H1 (cell line): ENCODE data around the gene DNAJC7. TPM values are rescaled to one million over a fixed set of nuclear protein-coding genes. Genes with fewer than 3 reads are reported as not detected.

Experiments
- CTCF ChIA-PET: fragments of 300-600 bp; sonication (Branson Sonifier 250); formaldehyde crosslinking; loops from one replicate; lab custom pipeline; 2021; ENCODE audit not compliant: partially characterized antibody; lab: Charles Lee
- POLR2A ChIA-PET: fragments of 300-600 bp; sonication (Branson Sonifier 250); formaldehyde crosslinking; loops from one replicate; lab custom pipeline; 2021; ENCODE audit warnings: inconsistent platforms; ENCODE audit not compliant: partially characterized antibody; lab: Charles Lee
- DNase-seq, 2 experiments: peaks; one replicate each; pipeline versions ENCODE4 v3.0.0 to v3.0.0-alpha.2; 2010 to 2022; ENCODE audit warnings: low spot score in 2 of 2, low read depth in 1 of 2, mixed read lengths in 1 of 2
- FAIRE-seq: peaks from 2 replicates; lab custom pipeline; 2011; peaks lifted over from hg19 to GRCh38; lab: Jason Lieb, UNC
- H2AFZ ChIP-seq: 2 replicates; pipeline ENCODE4 v1.8.1; 2012; ENCODE audit warnings: low read length, inconsistent platforms
- H2AK5ac ChIP-seq: 2 replicates; pipeline ENCODE4 v1.6.1; 2013; ENCODE audit warnings: low read depth, low read length
- H2BK120ac ChIP-seq: replicated peaks from 2 replicates; pipeline ENCODE3; 2013; ENCODE audit warnings: low read depth, low read length, inconsistent platforms
- H2BK12ac ChIP-seq: 2 replicates; pipeline ENCODE4 v1.6.1; 2013; ENCODE audit warnings: low read depth, low read length
- H2BK15ac ChIP-seq: 2 replicates; pipeline ENCODE4 v1.6.1; 2013; ENCODE audit warnings: low read length
- H2BK20ac ChIP-seq: 2 replicates; pipeline ENCODE4 v1.6.1; 2013; ENCODE audit warnings: low read length
- H2BK5ac ChIP-seq: 2 replicates; pipeline ENCODE4 v1.6.1; 2013; ENCODE audit warnings: low read depth, low read length
- H3K14ac ChIP-seq: 2 replicates; pipeline ENCODE4 v1.6.1; 2013; ENCODE audit warnings: inconsistent platforms; ENCODE audit not compliant: insufficient read length
- H3K18ac ChIP-seq: 2 replicates; pipeline ENCODE4 v1.6.1; 2013; ENCODE audit warnings: low read length; ENCODE audit errors: extremely low read depth
- H3K23ac ChIP-seq: 2 replicates; pipeline ENCODE4 v1.6.1; 2013; ENCODE audit warnings: inconsistent platforms; ENCODE audit not compliant: insufficient read length
- H3K23me2 ChIP-seq: 2 replicates; pipeline ENCODE4 v1.6.1; 2013; ENCODE audit warnings: low read depth, low read length
- H3K27ac ChIP-seq: 2 replicates; pipeline ENCODE4 v1.6.1; 2011; ENCODE audit warnings: low read depth, low read length, inconsistent platforms
- H3K27me3 ChIP-seq, 4 experiments: replicated peaks in 1 of 4; 1 replicate in 1 of 4; 2 replicates in 3 of 4; pipeline versions ENCODE4 v1.6.1 to v1.8.1; 2011 to 2013; ENCODE audit warnings: low read length in 3 of 4, mild to moderate bottlenecking in 3 of 4, inconsistent platforms in 2 of 4, mixed read lengths in 2 of 4, moderate library complexity in 1 of 4; ENCODE audit not compliant: control insufficient read depth in 3 of 4, insufficient read depth in 3 of 4; ENCODE audit errors: extremely low read depth in 1 of 4
- H3K36me3 ChIP-seq, 4 experiments: 2 replicates each; pipeline versions ENCODE4 v1.6.1 to v1.8.1; 2011 to 2013; ENCODE audit warnings: mild to moderate bottlenecking in 4 of 4, low read length in 3 of 4, moderate library complexity in 2 of 4, control low read depth in 1 of 4, inconsistent platforms in 1 of 4; ENCODE audit not compliant: insufficient read depth in 4 of 4, control insufficient read depth in 2 of 4
- H3K4ac ChIP-seq: replicated peaks from 2 replicates; pipeline ENCODE3; 2013; ENCODE audit warnings: low read length, low read depth, mixed read lengths, inconsistent platforms; ENCODE audit not compliant: insufficient read length
- H3K4me1 ChIP-seq, 4 experiments: replicated peaks in 1 of 4; 1 replicate in 1 of 4; 2 replicates in 3 of 4; pipeline versions ENCODE4 v1.6.1 to v1.8.1; 2011 to 2013; ENCODE audit warnings: low read length in 3 of 4, inconsistent platforms in 2 of 4, mixed read lengths in 1 of 4; ENCODE audit not compliant: insufficient read depth in 4 of 4, control insufficient read depth in 3 of 4
- H3K4me2 ChIP-seq, 2 experiments: 2 replicates each; pipeline versions ENCODE4 v1.6.1 to v1.8.1; 2011 to 2013; ENCODE audit warnings: low read depth in 2 of 2, low read length in 2 of 2, control low read depth in 1 of 2, inconsistent platforms in 1 of 2, mild to moderate bottlenecking in 1 of 2; ENCODE audit not compliant: insufficient read depth in 1 of 2
- H3K4me3 ChIP-seq, 4 experiments: fragments of 200-600, 300-600 bp in 1 of 4; sonication (generic), shearing (Covaris generic), sonication (Bioruptor Twin) in 1 of 4; 2 replicates each; pipeline versions ENCODE4 v1.5.1 to v1.8.1; 2011 to 2016; ENCODE audit warnings: low read length in 4 of 4, low read depth in 3 of 4, control low read depth in 2 of 4, inconsistent platforms in 2 of 4, mild to moderate bottlenecking in 2 of 4, mixed read lengths in 1 of 4, moderate library complexity in 1 of 4; ENCODE audit not compliant: insufficient read depth in 2 of 4; ENCODE audit errors: extremely low read depth in 1 of 4
- H3K56ac ChIP-seq: replicated peaks from 2 replicates; pipeline ENCODE3; 2013; ENCODE audit warnings: low read depth, mild to moderate bottlenecking, mixed read lengths, low read length, inconsistent platforms; ENCODE audit not compliant: insufficient read length
- H3K79me1 ChIP-seq: 2 replicates; pipeline ENCODE4 v1.6.1; 2013; ENCODE audit warnings: low read depth, low read length, control low read depth
- H3K79me2 ChIP-seq, 2 experiments: 2 replicates each; pipeline versions ENCODE4 v1.6.1 to v1.8.1; 2012 to 2013; ENCODE audit warnings: low read length in 2 of 2, mild to moderate bottlenecking in 2 of 2, inconsistent platforms in 1 of 2; ENCODE audit not compliant: insufficient read depth in 2 of 2, control insufficient read depth in 1 of 2
- H3K9ac ChIP-seq, 4 experiments: replicated peaks in 1 of 4; 1 replicate in 1 of 4; 2 replicates in 3 of 4; pipeline versions ENCODE4 v1.6.1 to v1.8.1; 2011 to 2013; ENCODE audit warnings: low read depth in 3 of 4, low read length in 3 of 4, control low read depth in 2 of 4, mild to moderate bottlenecking in 2 of 4, moderate library complexity in 2 of 4, inconsistent platforms in 1 of 4; ENCODE audit errors: extremely low read depth in 1 of 4
- H3K9me3 ChIP-seq, 2 experiments: 2 replicates each; pipeline versions ENCODE4 v1.6.1 to v1.8.1; 2012 to 2013; ENCODE audit warnings: mild to moderate bottlenecking in 2 of 2, moderate library complexity in 2 of 2, control low read depth in 1 of 2, inconsistent platforms in 1 of 2, low read depth in 1 of 2, low read length in 1 of 2, mixed read lengths in 1 of 2; ENCODE audit not compliant: insufficient read depth in 2 of 2
- H4K20me1 ChIP-seq, 2 experiments: replicated peaks in 1 of 2; 2 replicates each; pipeline versions ENCODE3 to v1.8.1; 2011 to 2013; ENCODE audit warnings: inconsistent platforms in 2 of 2, low read length in 2 of 2, mild to moderate bottlenecking in 1 of 2; ENCODE audit not compliant: insufficient read depth in 2 of 2, control insufficient read depth in 1 of 2
- H4K5ac ChIP-seq: 2 replicates; pipeline ENCODE4 v1.6.1; 2013; ENCODE audit warnings: low read length, low read depth, mixed read lengths, inconsistent platforms; ENCODE audit not compliant: insufficient read length
- H4K8ac ChIP-seq: 2 replicates; pipeline ENCODE4 v1.8.0; 2013; ENCODE audit warnings: mild to moderate bottlenecking, moderate library complexity, low read length, inconsistent platforms; ENCODE audit not compliant: insufficient read depth; ENCODE audit errors: extremely low read depth
- H4K91ac ChIP-seq: replicated peaks from 2 replicates; pipeline ENCODE3; 2013; ENCODE audit warnings: low read length, mixed read lengths, inconsistent platforms; ENCODE audit not compliant: insufficient read length
- BACH1 ChIP-seq: IDR thresholded peaks from 2 replicates; pipeline ENCODE4 v1.6.1; 2012; ENCODE audit warnings: low read length, improper control_type of control experiment
- BRCA1 ChIP-seq: IDR thresholded peaks from 2 replicates; pipeline ENCODE4 v1.6.1; 2012; ENCODE audit warnings: low read depth, low read length, improper control_type of control experiment
- CREB1 ChIP-seq: IDR thresholded peaks from 2 replicates; pipeline ENCODE4 v1.6.1; 2012; ENCODE audit warnings: inconsistent platforms
- EGR1 ChIP-seq: IDR thresholded peaks from 2 replicates; pipeline ENCODE4 v1.6.1; 2011; ENCODE audit warnings: low read depth, low read length, borderline replicate concordance
- GABPA ChIP-seq: IDR thresholded peaks from 2 replicates; pipeline ENCODE4 v1.6.1; 2011; ENCODE audit warnings: mild to moderate bottlenecking, low read length, moderate library complexity, borderline replicate concordance; ENCODE audit not compliant: insufficient read depth
- POLR2A ChIP-seq, 2 experiments: IDR thresholded peaks; 1 replicate in 1 of 2; 2 replicates in 1 of 2; pipeline ENCODE4 v1.6.1; 2011; ENCODE audit warnings: low read depth in 2 of 2, low read length in 2 of 2, mild to moderate bottlenecking in 2 of 2; ENCODE audit errors: control extremely low read depth in 1 of 2
- POU5F1 ChIP-seq: IDR thresholded peaks from 2 replicates; pipeline ENCODE4 v1.6.1; 2011; ENCODE audit warnings: low read depth, mild to moderate bottlenecking, low read length, moderate library complexity
- RBBP5 ChIP-seq: IDR thresholded peaks from 2 replicates; pipeline ENCODE4 v1.7.1; 2012; ENCODE audit warnings: low read depth, mild to moderate bottlenecking, inconsistent platforms, low read length, moderate library complexity, borderline replicate concordance
- RFX5 ChIP-seq: IDR thresholded peaks from 2 replicates; pipeline ENCODE4 v1.6.1; 2011; ENCODE audit warnings: low read depth, low read length, improper control_type of control experiment, borderline replicate concordance
- RXRA ChIP-seq: IDR thresholded peaks from 2 replicates; pipeline ENCODE4 v1.6.1; 2011; ENCODE audit warnings: low read depth, mild to moderate bottlenecking, low read length, moderate library complexity; ENCODE audit not compliant: insufficient read depth
- WGBS, 2 experiments: shearing (Covaris generic) in 1 of 2; methylation state at CpG; one replicate each; pipeline versions ENCODE4 v1.1.6 to v1.1.7; 2013 to 2015; ENCODE audit warnings: low lambda C conversion rate in 2 of 2, mixed read lengths in 2 of 2, inconsistent platforms in 1 of 2, low coverage in 1 of 2, missing lambda C conversion rate in 1 of 2; ENCODE audit not compliant: insufficient replicate concordance in 2 of 2, insufficient coverage in 1 of 2, insufficient read length in 1 of 2; ENCODE audit errors: extremely low coverage in 1 of 2, missing lambda C conversion rate in 1 of 2; 5-methylcytosine and 5-hydroxymethylcytosine counted together
- polyA plus RNA-seq, 7 experiments: library from polyadenylated mRNA; depleted of rRNA in 3 of 7; stranded (reverse) in 5 of 7; unstranded in 2 of 7; fragments of >200 nt in 5 of 7; fragments of 200-250 nt in 2 of 7; gene quantifications; 1 replicate in 5 of 7; 2 replicates in 1 of 7; 4 replicates in 1 of 7; pipeline versions ENCODE4 v1.2.1 to v1.2.3, GENCODE V29; 2011 to 2013; ENCODE audit warnings: missing spikeins in 2 of 7, mixed read lengths in 2 of 7
- total RNA-seq: library from RNA; stranded (reverse); fragmentation: NEBNext Ultra II Directional; extraction: Animal tissue kit (Norgen Biotek cat#: 25700); gene quantifications from 2 replicates; pipeline ENCODE4 v1.2.1, GENCODE V29; 2021
- TF ChIP-seq, protein P1 (sequence below), 3 experiments: IDR thresholded peaks; 1 replicate in 2 of 3; 2 replicates in 1 of 3; pipeline versions ENCODE4 v1.5.1 to v1.6.1; 2011; ENCODE audit warnings: low read length in 3 of 3, mild to moderate bottlenecking in 3 of 3, inconsistent platforms in 2 of 3, low read depth in 1 of 3, moderate library complexity in 1 of 3; ENCODE audit not compliant: insufficient read depth in 1 of 3; ENCODE audit errors: control extremely low read depth in 1 of 3

The DNAJC7 gene
- total and polyA plus RNA-seq, 2 of the 8 experiments (the other 6 are each of a cell fraction or from before 2014, with no cell fraction given): 31.0 to 148 TPM

DNA sequence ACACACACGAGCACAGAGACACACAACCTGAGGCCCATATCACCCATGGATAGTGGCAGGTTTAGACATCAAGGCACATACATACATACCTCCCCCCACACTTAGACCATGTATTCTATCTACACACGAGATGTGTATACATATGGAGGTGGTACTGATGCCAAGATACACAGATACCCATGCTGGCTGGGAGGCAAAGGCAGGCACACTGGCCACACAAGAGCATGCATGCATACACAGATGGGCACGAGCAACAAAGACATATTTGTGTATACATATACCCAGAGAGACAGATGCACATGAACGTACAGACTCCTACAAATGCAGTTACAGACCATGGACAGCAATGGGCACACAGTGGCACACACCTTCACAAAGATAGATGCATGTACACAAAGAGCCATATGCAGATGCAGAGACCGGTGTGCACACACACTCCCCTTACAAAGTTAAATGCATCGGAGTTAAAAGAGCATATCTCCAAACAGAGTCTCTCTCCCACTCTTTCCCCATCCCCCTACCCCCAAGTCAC is 35.2 kb upstream of the DNAJC7 start:
- Histone ChIP-seq H3K4ac (no peak overlapping the region), H3K4me1 (peaks cover 0 to 28% (median 14%) of the 10 kb centered on the region in 4 experiments; a peak in 6 of 7 replicates), H3K79me2 (no peaks in the 10 kb centered on the region), H4K5ac (no peak overlapping the region), H3K27ac (no peak overlapping the region), H2BK5ac (no peak overlapping the region), H3K27me3 (peaks cover 0 to 4% (median 1%) of the 10 kb centered on the region in 4 experiments; a peak in 3 of 7 replicates), H2BK12ac (no peak overlapping the region), H3K9ac (no peak overlapping the region), H3K4me3 (no peak overlapping the region), H2BK15ac (no peak overlapping the region), H3K4me2 (no peak overlapping the region), H2BK20ac (no peak overlapping the region), H3K36me3 (no peaks in the 10 kb centered on the region), H3K56ac (no peak overlapping the region), H3K18ac (no peak overlapping the region), H3K23me2 (peaks cover 8% of the 10 kb centered on the region; the same call in 1 of the 2 replicates), H2BK120ac (peak overlapping the region; percentile 24), H2AFZ (no peak overlapping the region), H3K14ac (no peak overlapping the region), H4K20me1 (no peaks in the 10 kb centered on the region), H4K8ac (no peak overlapping the region; the same call in 1 of the 2 replicates), H3K9me3 (no peaks in the 10 kb centered on the region), H4K91ac (peak overlapping the region; percentile 20), H2AK5ac (0 out of 2 replicates have a peak overlapping the region, but pooled peaks have one; percentile 54), H3K79me1 (no peaks in the 10 kb centered on the region), H3K23ac (no peak overlapping the region)
- ChIA-PET POLR2A (interaction anchor here (1.6 to 1.9 kb wide), 2 partner anchors 9 to 11 kb away, joined by 4 read pairs; no protein-coding TSS in a partner anchor), CTCF (interaction anchor here (0.9 to 17.0 kb wide), 5 partner anchors 14 to 61 kb away, joined by 5 to 381 read pairs (median 8); partner anchors contain the start of genes DHX58, HSPB9, KAT2A and ZNF385C)
- FAIRE-seq: no peak
- 87% methylated on average over 6 of the region's 6 CpGs; no CpG with 5 or more reads in 1 of the 2 experiments for WGBS, 2 experiments
- DNase-seq: no peak
- TF ChIP-seq POU5F1 (no peak), BRCA1 (no peak), RBBP5 (no peak), GABPA (no peak), BACH1 (no peak), CREB1 (no peak), RFX5 (no peak), POLR2A (IDR thresholded peaks at IDR 0.05; ENCODE audit: control extremely low read depth in 1 of 2, low read depth in 2 of 2, low read length in 2 of 2) (no peak), RXRA (no peak), EGR1 (no peak)
- TF ChIP-seq, protein P1, sequence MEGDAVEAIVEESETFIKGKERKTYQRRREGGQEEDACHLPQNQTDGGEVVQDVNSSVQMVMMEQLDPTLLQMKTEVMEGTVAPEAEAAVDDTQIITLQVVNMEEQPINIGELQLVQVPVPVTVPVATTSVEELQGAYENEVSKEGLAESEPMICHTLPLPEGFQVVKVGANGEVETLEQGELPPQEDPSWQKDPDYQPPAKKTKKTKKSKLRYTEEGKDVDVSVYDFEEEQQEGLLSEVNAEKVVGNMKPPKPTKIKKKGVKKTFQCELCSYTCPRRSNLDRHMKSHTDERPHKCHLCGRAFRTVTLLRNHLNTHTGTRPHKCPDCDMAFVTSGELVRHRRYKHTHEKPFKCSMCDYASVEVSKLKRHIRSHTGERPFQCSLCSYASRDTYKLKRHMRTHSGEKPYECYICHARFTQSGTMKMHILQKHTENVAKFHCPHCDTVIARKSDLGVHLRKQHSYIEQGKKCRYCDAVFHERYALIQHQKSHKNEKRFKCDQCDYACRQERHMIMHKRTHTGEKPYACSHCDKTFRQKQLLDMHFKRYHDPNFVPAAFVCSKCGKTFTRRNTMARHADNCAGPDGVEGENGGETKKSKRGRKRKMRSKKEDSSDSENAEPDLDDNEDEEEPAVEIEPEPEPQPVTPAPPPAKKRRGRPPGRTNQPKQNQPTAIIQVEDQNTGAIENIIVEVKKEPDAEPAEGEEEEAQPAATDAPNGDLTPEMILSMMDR (IDR thresholded peaks at IDR 0.05; ENCODE audit: control extremely low read depth in 1 of 3, insufficient read depth in 1 of 3, low read depth in 1 of 3, low read length in 3 of 3): no peak
